Kidney epithelial cell (primary cell): Measurements from ENCODE around the gene PPP3CA. TPM values are rescaled to one million over a fixed set of nuclear protein-coding genes. Genes with fewer than 3 reads are reported as not detected.

Source experiments
- DNase-seq: peaks from one replicate; pipeline ENCODE4 v3.0.0-alpha.2; 2010; ENCODE audit warnings: low read depth
- H3K27me3 ChIP-seq: 2 replicates; pipeline ENCODE4 v1.6.0; 2011; ENCODE audit warnings: low read length; ENCODE audit not compliant: control insufficient read depth, insufficient read depth
- H3K36me3 ChIP-seq: 2 replicates; pipeline ENCODE4 v1.5.1; 2011; ENCODE audit warnings: low read length; ENCODE audit not compliant: control insufficient read depth, insufficient read depth
- H3K4me3 ChIP-seq: 2 replicates; pipeline ENCODE4 v1.5.1; 2011; ENCODE audit warnings: low read depth, mild to moderate bottlenecking, control low read depth, low read length
- CTCF ChIP-seq: IDR thresholded peaks from 2 replicates; pipeline ENCODE4 v1.5.1; 2011; ENCODE audit warnings: mild to moderate bottlenecking, moderate library complexity, low read length, control low read depth, inconsistent platforms; ENCODE audit not compliant: insufficient read depth, poor library complexity, severe bottlenecking
- total RNA-seq: library from RNA; depleted of rRNA; stranded (reverse); fragments of >200 nt; gene quantifications from 2 replicates; pipeline ENCODE4 v1.2.3, GENCODE V29; 2015

The PPP3CA gene
- total RNA-seq, 1 donor from 2014 or later = 26.5 TPM

- Histone ChIP-seq H3K4me3 (no peak overlapping the region), H3K36me3 (no peaks in the 10 kb centered on the region), H3K27me3 (no peaks in the 10 kb centered on the region)
- no peak for TF ChIP-seq CTCF
- DNase-seq = no peak
These were observed 19.2 kb downstream of the PPP3CA start for GRCh38 chr4:101328063-101328602.

- Histone ChIP-seq H3K36me3 (no peaks in the 10 kb centered on the region), H3K27me3 (no peaks in the 10 kb centered on the region), H3K4me3 (no peak overlapping the region)
- no peak for DNase-seq
- TF ChIP-seq CTCF = no peak
These were observed 20.8 kb downstream of the PPP3CA start for GRCh38 chr4:101326576-101326975.

GRCh38 chr4:101322743-101323142 is 24.6 kb downstream of the PPP3CA start:
- no peak for TF ChIP-seq CTCF
- no peak for DNase-seq
- H3K27me3 ChIP-seq = no peaks in the 10 kb centered on the region

GRCh38 chr4:101321481-101322042 is 25.8 kb downstream of the PPP3CA start:
- DNase-seq = no peak
- Histone ChIP-seq H3K27me3 (no peaks in the 10 kb centered on the region), H3K4me3 (no peak overlapping the region), H3K36me3 (no peaks in the 10 kb centered on the region)
- TF ChIP-seq CTCF = no peak

More at GRCh38 chr4:101322743-101323142, 24.6 kb downstream of the PPP3CA start:
- H3K4me3 ChIP-seq = no peak overlapping the region
- no peaks in the 10 kb centered on the region for H3K36me3 ChIP-seq

- Histone ChIP-seq H3K27me3 (no peaks in the 10 kb centered on the region), H3K36me3 (no peaks in the 10 kb centered on the region), H3K4me3 (no peak overlapping the region)
- TF ChIP-seq CTCF = no peak
- DNase-seq = no peak
These were observed 31.5 kb downstream of the PPP3CA start for GRCh38 chr4:101315786-101316185.

- no peak for TF ChIP-seq CTCF
- Histone ChIP-seq H3K4me3 (no peak overlapping the region), H3K36me3 (no peaks in the 10 kb centered on the region), H3K27me3 (no peaks in the 10 kb centered on the region)
- no peak for DNase-seq
These were observed 32.3 kb downstream of the PPP3CA start for GRCh38 chr4:101315041-101315440.
